GM21367 (cell line): ENCODE data around the gene RACGAP1.

ENCODE experiments used
- ATAC-seq: cut with Tn5 transposase; IDR thresholded peaks from one replicate; pipeline ENCODE4 v1.9.1; 2021; ENCODE audit not compliant: unreplicated experiment

Gene RACGAP1, protein sequence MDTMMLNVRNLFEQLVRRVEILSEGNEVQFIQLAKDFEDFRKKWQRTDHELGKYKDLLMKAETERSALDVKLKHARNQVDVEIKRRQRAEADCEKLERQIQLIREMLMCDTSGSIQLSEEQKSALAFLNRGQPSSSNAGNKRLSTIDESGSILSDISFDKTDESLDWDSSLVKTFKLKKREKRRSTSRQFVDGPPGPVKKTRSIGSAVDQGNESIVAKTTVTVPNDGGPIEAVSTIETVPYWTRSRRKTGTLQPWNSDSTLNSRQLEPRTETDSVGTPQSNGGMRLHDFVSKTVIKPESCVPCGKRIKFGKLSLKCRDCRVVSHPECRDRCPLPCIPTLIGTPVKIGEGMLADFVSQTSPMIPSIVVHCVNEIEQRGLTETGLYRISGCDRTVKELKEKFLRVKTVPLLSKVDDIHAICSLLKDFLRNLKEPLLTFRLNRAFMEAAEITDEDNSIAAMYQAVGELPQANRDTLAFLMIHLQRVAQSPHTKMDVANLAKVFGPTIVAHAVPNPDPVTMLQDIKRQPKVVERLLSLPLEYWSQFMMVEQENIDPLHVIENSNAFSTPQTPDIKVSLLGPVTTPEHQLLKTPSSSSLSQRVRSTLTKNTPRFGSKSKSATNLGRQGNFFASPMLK

DNA sequence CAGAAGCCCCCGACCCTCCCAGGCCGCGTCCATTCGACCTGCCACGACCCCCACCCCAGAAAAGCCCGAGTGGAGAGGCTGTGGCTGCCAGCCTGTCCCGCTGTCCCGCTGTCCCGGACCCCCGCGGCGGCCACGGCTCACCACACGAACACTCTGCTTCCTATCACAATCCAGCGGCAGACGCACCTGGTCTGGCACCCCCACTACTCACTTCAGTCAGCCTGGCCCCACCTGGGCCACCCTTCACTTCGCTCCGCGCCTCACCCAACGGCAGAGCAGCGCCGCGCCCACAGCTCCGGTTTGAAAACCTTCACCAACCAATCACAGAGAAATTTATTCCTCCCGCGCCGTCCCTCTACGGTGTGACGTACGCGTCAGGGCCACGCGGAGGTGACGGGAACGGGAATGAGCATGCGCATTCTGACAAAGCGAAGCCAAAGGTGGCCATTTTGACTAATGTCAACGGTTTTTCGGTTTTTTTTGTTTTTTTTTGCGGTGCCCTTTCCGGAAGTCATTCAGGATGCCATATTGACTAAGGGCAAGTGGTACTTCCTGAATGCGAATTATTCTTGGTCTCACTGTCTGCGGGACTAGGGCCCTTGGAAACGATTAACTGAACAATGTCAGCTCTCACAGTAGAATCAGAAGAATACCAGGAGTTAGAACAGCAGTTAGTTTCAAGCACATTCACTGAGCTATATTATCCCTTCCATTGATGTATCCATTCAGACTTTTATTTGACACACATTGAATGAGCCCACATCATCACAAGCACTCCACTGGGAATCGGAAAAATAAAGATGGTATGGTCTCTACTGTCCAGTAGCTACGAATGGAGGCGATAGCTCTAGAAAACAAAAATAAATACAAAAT is at the start of gene RACGAP1:
Gene RACGAP1 (minus strand): TSS at position 308 of the 873 bp plus-strand sequence. CDS start 8,779 bp downstream, outside the sequence.
- peak; percentile 93 for ATAC-seq

DNA sequence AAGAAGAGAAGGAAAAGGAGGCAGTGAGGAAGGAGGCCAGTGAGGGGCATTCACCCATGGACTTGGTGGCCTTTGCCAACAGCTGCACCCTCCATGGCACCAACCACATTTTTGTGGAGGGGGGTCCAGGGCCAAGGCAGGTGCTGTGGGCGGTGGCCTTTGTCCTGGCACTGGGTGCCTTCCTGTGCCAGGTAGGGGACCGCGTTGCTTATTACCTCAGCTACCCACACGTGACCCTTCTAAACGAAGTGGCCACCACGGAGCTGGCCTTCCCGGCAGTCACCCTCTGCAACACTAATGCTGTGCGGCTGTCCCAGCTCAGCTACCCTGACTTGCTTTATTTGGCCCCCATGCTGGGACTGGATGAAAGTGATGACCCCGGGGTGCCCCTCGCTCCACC is 48.4 kb upstream of the RACGAP1 start:
- no peak for ATAC-seq

DNA sequence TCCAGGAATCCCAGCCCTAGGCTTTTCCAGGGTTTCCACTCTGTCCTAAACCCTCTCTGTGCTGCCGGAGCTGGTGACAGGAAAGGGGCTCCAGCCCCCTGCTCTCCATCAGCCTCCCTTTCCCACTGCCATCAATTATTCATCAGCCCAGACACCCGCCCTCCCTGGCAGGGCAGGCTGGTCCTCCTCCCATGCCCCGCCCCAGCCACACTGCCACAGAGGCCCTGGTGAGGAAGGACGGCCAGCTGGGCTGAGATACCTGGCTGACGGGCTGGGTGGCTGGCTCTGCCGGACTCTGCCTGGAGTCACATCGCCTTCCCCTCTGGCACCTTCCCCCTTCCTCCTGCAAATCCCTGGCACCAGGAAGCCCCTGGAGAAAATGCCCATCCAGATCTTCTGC is 47.9 kb upstream of the RACGAP1 start:
- no peak for ATAC-seq

DNA sequence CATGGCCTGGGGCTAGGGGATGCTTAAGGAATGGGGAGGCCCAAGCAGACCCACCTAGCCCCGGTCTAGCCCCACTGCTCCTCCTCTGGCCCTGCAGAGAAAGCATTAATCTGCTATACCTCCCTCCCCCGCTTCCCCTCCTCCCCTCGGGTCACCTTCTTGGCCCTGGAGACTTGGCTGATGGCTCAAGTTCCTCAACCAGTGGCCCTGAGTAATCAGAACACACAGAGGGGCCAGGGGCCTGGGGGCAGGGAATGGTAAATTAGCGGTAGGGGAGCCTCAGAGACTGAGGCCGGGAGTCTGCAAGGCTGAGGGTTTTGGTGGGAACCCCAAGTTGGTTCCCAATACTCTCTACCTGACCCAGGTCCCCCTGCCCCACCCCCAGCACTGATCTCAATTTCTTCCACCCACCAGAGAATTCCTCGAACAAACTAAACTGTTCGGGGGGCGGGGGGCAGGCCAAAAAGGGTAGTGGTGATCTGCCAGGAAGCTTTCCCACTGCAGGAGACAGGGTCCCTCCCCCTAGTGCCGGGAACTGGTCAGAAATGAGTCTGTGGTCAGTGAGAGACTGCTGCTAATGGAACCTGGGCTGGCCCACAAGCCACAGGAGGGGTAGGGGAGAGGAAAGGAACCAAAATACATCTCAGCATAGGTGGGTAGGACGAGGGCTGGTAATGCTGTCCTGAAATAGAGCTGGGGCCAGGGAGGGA is 47.1 kb upstream of the RACGAP1 start:
- ATAC-seq: no peak

- ATAC-seq: no peak
These were observed 45.2 kb upstream of the RACGAP1 start for GRCh38 chr12:50070314-50071060.

GRCh38 chr12:50069539-50069938 is 44.2 kb upstream of the RACGAP1 start:
- ATAC-seq: no peak

DNA sequence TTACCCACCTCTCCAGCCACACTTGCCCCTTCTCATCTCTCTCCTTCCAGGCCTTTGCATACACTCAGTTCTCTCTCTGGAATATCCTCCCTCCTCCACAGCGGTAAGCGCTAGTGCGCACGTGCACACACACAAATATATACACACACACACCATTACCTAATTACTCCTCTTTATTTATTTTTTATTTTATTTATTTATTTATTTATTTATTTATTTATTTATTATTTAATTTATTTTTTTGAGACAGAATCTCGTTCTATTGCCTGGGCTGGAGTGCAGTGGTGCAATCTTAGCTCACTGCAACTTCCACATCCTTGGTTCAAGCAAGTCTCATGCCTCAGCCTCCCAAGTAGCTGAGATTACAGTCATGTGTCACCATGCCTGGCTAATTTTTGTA is 43.8 kb upstream of the RACGAP1 start:
- no peak for ATAC-seq

DNA sequence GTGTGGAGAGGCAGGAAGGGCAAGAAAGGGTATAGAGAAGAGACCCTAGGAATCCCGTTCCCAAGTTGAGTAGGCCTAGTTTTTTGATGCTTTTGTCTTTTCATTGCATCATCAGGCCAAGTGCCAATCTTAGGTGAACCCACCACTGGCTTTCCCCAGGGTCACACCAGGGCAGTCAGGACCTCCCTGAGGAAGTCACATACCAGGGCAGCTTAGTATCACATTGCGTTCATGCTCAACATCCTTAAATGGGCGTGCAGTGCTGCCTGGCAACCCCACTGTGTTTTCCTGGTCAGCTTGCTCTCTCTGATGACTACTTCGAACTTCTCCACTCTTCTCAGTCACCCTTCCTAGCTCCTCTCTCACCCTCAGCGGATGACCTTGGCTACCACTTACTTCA is 41.1 kb upstream of the RACGAP1 start:
- no peak for ATAC-seq

- ATAC-seq: no peak
These were observed 40.5 kb upstream of the RACGAP1 start for GRCh38 chr12:50065726-50066310.

GRCh38 chr12:50062728-50063460 is 37.6 kb upstream of the RACGAP1 start:
- ATAC-seq: no peak

DNA sequence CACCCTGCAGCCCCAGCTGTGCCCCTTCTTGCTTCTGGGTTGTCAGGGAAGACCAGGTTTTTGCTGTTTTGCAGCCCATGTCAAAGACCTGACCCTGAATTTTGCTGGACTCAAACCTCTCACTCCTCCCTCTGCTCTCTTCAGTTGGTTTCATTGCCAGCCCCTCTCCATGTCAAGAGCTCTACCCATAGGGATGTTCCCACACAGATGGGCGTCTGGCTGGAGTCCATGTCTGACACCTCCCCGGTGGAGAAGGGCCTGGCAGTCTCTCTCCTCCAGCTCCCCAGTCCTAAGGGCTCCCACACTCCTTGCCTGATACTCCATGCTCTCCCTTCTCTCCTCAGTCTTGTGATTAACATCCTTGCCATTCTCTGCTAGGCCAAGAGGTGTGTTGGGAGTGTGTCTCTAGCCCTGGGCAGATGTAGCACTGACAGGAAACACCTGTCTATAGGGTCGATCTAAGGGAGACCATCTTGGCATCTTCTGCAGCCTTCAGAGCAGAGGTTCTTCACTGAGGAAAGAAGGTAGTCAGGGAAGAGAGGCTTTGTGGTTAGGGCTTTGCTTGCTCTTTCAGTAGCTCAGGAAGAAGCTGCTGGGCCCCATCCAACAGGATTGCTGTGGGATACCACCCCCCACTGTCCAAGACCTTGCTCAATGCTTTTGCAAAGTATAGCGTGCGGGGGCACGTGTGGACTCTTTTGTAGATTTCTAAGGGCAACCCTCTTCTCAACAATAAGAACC is 36.8 kb upstream of the RACGAP1 start:
- no peak for ATAC-seq

- ATAC-seq: no peak
These were observed 35.9 kb upstream of the RACGAP1 start for GRCh38 chr12:50061171-50061570.

- ATAC-seq: no peak
These were observed 34.8 kb upstream of the RACGAP1 start for GRCh38 chr12:50060120-50060468.

DNA sequence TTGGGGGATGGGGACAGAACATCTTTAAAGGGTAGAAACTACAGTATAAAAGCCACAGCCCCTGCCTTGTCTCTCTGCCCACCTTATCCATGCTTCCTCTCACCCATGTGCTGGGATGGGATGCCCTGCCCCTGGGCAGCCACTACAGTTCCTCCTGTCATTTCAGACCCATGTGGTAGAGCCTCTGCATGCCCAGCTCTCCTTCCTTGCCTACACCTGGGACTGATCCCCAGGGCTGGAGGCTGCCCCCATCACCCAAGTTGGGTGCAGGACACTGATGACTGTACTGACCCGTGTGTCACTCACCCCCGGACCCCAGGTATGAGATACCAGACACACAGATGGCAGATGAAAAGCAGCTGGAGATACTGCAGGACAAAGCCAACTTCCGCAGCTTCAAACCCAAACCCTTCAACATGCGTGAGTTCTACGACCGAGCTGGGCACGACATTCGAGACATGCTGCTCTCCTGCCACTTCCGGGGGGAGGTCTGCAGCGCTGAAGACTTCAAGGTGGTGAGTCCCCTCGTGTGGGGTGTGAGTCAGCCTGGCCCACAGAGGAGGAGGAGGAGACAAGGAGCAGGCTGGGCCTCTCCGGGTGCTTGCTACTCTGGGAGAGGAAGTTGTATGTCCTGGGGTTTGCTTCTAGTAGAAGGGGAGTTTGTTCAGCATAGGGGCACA is 34.3 kb upstream of the RACGAP1 start:
- no peak for ATAC-seq

DNA sequence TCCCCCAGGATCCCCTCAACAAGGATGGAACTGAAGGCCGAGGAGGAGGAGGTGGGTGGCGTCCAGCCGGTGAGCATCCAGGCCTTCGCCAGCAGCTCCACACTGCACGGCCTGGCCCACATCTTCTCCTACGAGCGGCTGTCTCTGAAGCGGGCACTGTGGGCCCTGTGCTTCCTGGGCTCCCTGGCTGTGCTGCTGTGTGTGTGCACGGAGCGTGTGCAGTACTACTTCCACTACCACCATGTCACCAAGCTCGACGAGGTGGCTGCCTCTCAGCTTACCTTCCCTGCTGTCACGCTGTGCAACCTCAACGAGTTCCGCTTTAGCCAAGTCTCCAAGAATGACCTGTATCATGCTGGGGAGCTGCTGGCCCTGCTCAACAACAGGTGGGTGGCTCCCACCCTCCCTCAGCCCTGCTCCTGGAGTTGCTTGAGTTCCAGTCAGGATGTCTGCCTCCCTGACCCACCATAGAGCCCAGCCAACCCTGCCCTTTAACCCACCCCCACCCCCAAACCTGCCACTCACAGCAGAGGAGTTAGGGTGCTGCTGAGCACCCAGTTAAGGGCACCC is 33.5 kb upstream of the RACGAP1 start:
- no peak for ATAC-seq

DNA sequence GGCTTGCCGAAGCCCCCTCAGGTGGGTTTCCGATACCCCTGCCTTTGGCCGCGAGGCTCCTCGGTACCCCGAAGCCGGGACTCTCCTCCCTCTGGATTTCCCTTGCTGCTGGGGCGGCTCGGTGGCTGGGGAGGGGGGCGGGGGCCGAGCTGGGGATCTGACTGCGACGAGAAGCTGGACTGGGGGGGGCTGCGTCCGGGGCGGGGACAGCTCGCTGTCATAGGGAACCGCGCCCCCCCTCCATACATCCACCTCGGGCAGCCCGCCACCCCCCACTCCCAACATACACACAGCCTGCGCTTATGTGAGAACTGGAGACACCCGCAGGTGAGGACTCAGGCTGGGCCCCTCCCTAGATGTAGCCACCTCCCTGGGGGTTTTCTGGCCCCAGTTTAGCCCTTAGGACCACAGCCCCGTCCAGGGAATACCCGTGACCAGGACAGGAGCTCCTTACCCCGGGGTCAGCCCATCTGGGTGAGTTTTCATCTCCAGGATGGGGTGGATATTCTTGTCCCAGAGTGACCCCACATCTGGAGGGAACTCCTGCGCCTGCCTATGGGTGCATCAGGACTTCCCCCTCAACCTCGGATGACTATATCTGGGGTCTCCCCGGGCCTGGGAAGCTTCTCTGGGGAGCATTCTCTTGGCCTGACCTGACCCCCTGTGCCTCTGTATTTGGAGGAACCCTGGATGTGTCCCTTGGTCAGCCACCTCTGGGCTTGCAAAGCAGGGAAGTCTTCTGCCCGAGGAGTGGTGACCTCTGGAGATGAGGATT is 32.8 kb upstream of the RACGAP1 start:
- ATAC-seq: no peak
